VCaP (cell line): Measurements from ENCODE around the gene UBE2Q2.

ENCODE experiments used
- H3K27ac ChIP-seq: fragments of 450-650 bp; 2 replicates; pipeline ENCODE4 v1.5.1; 2017
- CTCF ChIP-seq: fragments of 450-650 bp; conservative IDR thresholded peaks from 2 replicates; pipeline ENCODE4 v1.5.1; 2017; ENCODE audit warnings: mild to moderate bottlenecking, moderate library complexity

The UBE2Q2 gene

GRCh38 chr15:75872403-75872990, 29.2 kb downstream of the UBE2Q2 start:
- TF ChIP-seq CTCF, result no peak

GRCh38 chr15:75884041-75884440, 40.8 kb downstream of the UBE2Q2 start:
- TF ChIP-seq CTCF, result no peak
- H3K27ac ChIP-seq, result no peak overlapping the region

More at GRCh38 chr15:75872403-75872990, 29.2 kb downstream of the UBE2Q2 start:
- H3K27ac ChIP-seq, result no peak overlapping the region

GRCh38 chr15:75887178-75887577, 43.9 kb downstream of the UBE2Q2 start:
- H3K27ac ChIP-seq, result no peak overlapping the region
- no peak for TF ChIP-seq CTCF

- TF ChIP-seq CTCF, result no peak
- H3K27ac ChIP-seq, result no peak overlapping the region
These were observed 48.6 kb downstream of the UBE2Q2 start for GRCh38 chr15:75891895-75892294.

GRCh38 chr15:75895731-75896130, 52.5 kb downstream of the UBE2Q2 start:
- H3K27ac ChIP-seq, result no peak overlapping the region
- TF ChIP-seq CTCF, result no peak

- TF ChIP-seq CTCF, result no peak
- H3K27ac ChIP-seq, result no peak overlapping the region
These were observed 57.3 kb downstream of the UBE2Q2 start for GRCh38 chr15:75900577-75900976.

- peak overlapping the region; percentile 92 for H3K27ac ChIP-seq
These were observed 58.9 kb downstream of the UBE2Q2 start for GRCh38 chr15:75902129-75902557.

More at GRCh38 chr15:75902129-75902557, 58.9 kb downstream of the UBE2Q2 start:
- TF ChIP-seq CTCF, result no peak
